Measurements from ENCODE around the gene NPAS3.

The NPAS3 gene

DNA sequence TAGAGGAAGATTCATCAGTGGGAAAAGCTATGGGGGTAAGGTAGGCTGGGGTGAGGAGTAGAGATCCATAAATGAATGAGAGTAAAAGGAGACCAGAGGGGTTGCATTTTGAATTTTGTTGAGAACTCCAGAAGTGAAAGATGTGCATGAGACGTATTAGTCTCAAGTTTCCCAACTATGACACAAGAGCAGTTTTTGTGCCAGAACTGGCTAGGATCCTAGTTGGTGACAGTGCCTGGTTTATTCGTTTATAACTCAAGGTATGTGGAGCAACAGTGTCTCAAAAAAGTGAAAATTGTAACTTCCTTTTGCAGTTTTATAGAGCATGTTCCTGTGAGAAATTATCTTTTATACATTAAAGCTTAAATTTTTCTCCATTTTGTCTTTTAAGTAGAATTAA, 377.0 kb downstream of the NPAS3 start:
- no peak overlapping the region for H3K4me3 ChIP-seq (ENCODE audit: low read length)
- no peak for DNase-seq (ENCODE audit: low read depth)
- TF ChIP-seq, protein P1, sequence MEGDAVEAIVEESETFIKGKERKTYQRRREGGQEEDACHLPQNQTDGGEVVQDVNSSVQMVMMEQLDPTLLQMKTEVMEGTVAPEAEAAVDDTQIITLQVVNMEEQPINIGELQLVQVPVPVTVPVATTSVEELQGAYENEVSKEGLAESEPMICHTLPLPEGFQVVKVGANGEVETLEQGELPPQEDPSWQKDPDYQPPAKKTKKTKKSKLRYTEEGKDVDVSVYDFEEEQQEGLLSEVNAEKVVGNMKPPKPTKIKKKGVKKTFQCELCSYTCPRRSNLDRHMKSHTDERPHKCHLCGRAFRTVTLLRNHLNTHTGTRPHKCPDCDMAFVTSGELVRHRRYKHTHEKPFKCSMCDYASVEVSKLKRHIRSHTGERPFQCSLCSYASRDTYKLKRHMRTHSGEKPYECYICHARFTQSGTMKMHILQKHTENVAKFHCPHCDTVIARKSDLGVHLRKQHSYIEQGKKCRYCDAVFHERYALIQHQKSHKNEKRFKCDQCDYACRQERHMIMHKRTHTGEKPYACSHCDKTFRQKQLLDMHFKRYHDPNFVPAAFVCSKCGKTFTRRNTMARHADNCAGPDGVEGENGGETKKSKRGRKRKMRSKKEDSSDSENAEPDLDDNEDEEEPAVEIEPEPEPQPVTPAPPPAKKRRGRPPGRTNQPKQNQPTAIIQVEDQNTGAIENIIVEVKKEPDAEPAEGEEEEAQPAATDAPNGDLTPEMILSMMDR (IDR thresholded peaks at IDR 0.05; ENCODE audit: insufficient read depth, low read depth, low read length, missing control alignments): no peak

DNA sequence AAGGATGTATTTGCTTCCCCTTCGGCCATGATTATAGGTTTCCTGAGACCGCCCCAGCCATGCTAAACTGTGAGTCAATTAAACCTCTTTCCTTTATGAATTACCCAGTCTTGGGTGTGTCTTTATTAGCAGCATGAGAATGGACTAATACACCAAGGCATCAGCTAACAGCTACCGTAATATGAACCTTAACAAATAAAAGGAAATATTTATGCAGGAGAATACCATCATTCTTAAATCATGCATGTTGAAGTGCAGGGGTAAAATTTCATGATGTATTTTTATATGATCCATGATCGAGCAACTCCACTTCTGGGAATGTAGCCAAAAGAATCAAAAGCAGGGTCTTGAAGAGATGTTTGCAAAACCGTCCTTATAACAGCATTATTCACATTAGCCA, 379.0 kb downstream of the NPAS3 start:
- TF ChIP-seq, protein P1 (IDR thresholded peaks at IDR 0.05; ENCODE audit: insufficient read depth, low read depth, low read length, missing control alignments): no peak
- H3K4me3 ChIP-seq (ENCODE audit: low read length): no peak overlapping the region

DNA sequence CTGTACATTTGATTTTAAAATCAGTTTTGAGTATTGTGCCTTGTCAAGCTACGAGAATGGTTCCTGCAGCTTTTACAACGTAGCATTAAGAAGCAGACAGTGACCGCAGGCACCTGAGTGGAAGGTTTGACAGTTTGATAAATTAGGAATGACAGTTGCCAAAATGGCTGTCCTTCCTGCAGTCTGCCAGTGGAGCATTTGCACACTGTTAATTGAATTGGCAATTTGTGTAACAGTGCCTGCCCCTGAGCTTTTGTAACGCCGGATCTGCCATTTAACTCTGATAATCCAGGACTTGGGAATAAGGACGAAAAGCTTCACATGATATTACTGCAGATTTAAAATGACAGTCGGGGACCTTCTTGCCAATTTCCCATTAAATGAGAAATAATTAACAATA, 385.3 kb downstream of the NPAS3 start:
- no peak for DNase-seq (ENCODE audit: low read depth)
- TF ChIP-seq, protein P1 (IDR thresholded peaks at IDR 0.05; ENCODE audit: insufficient read depth, low read depth, low read length, missing control alignments): no peak
- H3K4me3 ChIP-seq (ENCODE audit: low read length): no peak overlapping the region

More for the DNA sequence above, 379.0 kb downstream of the NPAS3 start:
- no peak for DNase-seq (ENCODE audit: low read depth)

DNA sequence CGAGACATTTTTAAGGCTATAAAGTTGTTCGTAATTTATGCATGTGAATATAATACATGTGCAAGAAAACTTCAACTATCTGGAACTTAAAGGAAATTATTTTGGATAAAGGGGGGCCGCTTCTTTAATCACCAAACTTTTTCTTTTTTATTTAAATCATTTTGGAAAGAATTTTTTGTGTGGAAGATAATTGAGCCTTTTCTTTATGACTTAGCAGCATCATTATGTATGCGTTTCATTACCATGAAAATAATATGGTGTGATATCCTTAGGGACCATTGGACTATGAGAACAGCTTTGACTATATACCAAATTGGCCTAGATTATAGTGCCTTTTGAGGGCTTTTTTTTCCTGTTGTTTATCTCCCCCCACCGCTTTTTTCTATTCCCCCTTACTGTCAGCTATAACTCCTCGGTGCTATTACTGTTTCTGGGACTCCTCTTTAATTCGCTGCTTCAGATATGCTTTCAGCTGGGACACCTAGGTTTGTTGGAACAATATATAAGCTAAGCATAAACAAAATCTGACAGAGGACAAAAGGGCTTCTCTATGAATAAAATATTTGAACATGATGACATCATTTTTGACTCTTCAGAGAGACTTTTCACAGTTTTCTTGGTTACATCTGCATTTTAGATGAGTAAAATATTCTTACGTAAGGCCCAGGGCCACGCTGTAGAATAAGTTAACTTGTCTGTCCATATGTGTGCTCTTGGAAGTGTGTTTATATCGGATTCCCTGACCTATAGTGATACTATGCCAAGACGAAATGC, 392.7 kb downstream of the NPAS3 start:
- no peak for DNase-seq (ENCODE audit: low read depth)
- TF ChIP-seq, protein P1 (IDR thresholded peaks at IDR 0.05; ENCODE audit: insufficient read depth, low read depth, low read length, missing control alignments): no peak
- no peak overlapping the region for H3K4me3 ChIP-seq (ENCODE audit: low read length)

DNA sequence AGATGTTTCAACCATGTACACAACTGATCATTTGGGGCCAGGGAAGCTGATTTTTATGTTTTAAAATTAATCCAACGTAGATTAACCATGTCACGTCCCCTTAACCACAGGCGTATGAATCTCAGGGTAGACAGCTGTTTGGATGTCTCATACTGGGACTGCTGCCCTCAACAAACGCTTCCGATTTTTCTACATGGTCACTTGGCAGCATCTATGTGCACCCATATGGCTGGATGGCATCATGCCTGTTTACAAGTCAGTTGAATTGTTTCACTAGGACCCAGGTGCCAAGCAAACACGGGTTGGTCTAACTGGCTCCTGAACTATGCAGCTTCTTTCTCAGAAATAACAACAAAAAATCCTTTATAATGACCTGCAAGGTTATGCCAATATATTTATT, 393.8 kb downstream of the NPAS3 start:
- TF ChIP-seq, protein P1 (IDR thresholded peaks at IDR 0.05; ENCODE audit: insufficient read depth, low read depth, low read length, missing control alignments): no peak
- no peak for DNase-seq (ENCODE audit: low read depth)
- H3K4me3 ChIP-seq (ENCODE audit: low read length): no peak overlapping the region

DNA sequence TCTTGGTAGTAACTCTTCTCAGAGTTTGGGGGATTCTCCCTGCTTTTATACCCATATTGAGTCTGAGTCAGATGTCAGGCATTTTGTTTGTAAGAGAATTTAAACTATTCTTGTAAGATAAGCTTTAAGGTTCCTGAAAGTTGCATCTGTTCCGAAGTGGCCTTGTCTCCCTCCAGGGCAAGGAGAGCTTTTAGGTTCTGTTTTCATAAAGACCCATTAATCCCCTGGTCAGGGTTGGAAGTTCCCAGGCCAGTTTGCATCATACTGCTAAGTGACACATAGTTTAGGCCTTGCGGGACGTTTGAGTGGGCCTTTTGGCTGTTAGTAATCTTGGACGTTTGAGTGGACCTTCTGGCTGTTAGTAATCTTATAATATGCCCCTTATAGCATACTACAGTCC, 396.7 kb downstream of the NPAS3 start:
- no peak overlapping the region for H3K4me3 ChIP-seq (ENCODE audit: low read length)
- no peak for DNase-seq (ENCODE audit: low read depth)
- TF ChIP-seq, protein P1 (IDR thresholded peaks at IDR 0.05; ENCODE audit: insufficient read depth, low read depth, low read length, missing control alignments): no peak

Data from epithelial cell of esophagus (primary cell).